ENCODE results near the gene DPP7. TPM values are rescaled to one million over a fixed set of nuclear protein-coding genes. Genes with fewer than 3 reads are reported as not detected.

The DPP7 gene
- total and polyA plus RNA-seq, 2 of the 4 experiments (the other 2 are of a cell fraction), result 14.9 to 76.4 TPM

DNA sequence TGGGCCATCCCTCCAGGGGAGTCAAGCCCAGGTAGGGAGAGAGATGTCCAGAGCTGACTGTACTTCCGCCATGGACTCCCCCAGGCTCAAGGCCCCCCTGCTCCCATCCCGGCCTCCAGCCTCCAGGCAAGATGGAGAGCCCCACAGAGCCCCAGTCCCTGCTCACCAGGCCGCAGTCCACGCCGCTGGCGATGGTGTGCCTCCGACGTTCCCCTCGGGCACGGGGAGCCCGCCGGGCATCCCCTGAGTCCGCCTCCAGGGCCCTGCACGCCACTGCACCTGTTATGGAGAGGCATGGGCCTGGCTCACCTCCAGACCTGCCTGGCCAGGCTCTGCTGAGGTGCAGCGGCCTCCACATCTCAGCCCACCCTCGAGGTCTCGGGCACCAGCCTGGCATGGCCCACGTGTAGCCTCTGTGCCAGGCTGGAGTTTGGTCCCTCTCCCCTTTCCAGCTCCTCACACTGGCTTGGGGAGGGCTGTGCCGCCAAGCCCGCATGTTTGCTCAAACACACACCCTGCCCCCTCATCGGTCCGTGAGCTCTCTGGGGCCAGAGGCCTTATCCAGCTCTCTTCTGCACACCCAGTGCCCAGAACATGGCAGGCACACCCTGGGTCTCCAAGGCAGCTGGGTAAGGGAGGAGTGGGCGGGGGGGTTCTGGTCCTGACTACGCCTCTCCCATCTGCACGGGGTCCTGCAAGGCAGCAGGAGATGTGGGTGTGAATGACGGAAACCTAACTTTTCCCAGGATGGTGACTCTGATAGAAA lies 48.3 kb downstream of the DPP7 start:
- Histone ChIP-seq H3K18ac (ENCODE audit: low read depth, low read length) (no peak overlapping the region), H4K8ac (ENCODE audit: low read depth in 2 of 2, low read length in 2 of 2) (no peak overlapping the region), H2AK9ac (replicated peaks; ENCODE audit: low read depth, low read length, poor library complexity) (no peak overlapping the region), H2BK5ac (ENCODE audit: low read depth, low read length, poor library complexity, severe bottlenecking) (no peak overlapping the region), H3K9ac (ENCODE audit: low read depth, low read length) (no peak overlapping the region), H3K27me3 (ENCODE audit: control insufficient read depth, insufficient read depth, low read length) (no peaks in the 10 kb centered on the region; the same call in 1 of the 2 replicates), H3K4me2 (ENCODE audit: low read depth, low read length) (no peak overlapping the region), H3K27ac (ENCODE audit: insufficient read depth, low read length) (no peak overlapping the region), H3K36me3 (ENCODE audit: control insufficient read depth, insufficient read depth, low read length) (no peaks in the 10 kb centered on the region), H2AK5ac (ENCODE audit: low read depth, low read length) (no peak overlapping the region), H3K79me1 (ENCODE audit: low read depth in 1 of 2, low read length in 2 of 2) (peaks cover 2 to 11% of the 10 kb centered on the region in 2 experiments), H3K9me1 (ENCODE audit: insufficient read depth, low read length) (no peaks in the 10 kb centered on the region), H4K20me1 (ENCODE audit: insufficient read depth, low read length) (no peaks in the 10 kb centered on the region), H2AFZ (replicated peaks; ENCODE audit: low read length, poor library complexity) (no peak overlapping the region), H4K91ac (ENCODE audit: insufficient read depth, low read depth, low read length) (no peak overlapping the region), H3K14ac (replicated peaks; ENCODE audit: low read depth, low read length) (no peak overlapping the region), H3K4ac (ENCODE audit: low read depth, low read length) (no peak overlapping the region), H3K9me3 (ENCODE audit: control insufficient read depth, insufficient read depth, low read length) (no peaks in the 10 kb centered on the region), H2BK15ac (ENCODE audit: low read depth, low read length) (no peak overlapping the region), H2BK120ac (ENCODE audit: low read depth, low read length) (no peak overlapping the region), H3K4me1 (ENCODE audit: control insufficient read depth, insufficient read depth, low read length) (peaks cover 3% of the 10 kb centered on the region; the same call in 1 of the 2 replicates), H2BK20ac (ENCODE audit: low read depth, low read length) (no peak overlapping the region), H3K4me3 (ENCODE audit: insufficient read depth, low read depth, low read length) (no peak overlapping the region), H4K5ac (ENCODE audit: low read depth, low read length) (no peak overlapping the region), H3K56ac (ENCODE audit: extremely low read depth, insufficient read depth, low read length) (no peak overlapping the region), H3K23ac (ENCODE audit: low read depth, low read length) (no peak overlapping the region)
- in situ Hi-C loops (cut with MboI; ENCODE audit: low sequenced_read_pairs) (no loop called here), dilution Hi-C loops (cut with HindIII; ENCODE audit: low sequenced_read_pairs, unreplicated experiment) (no loop called here), intact Hi-C loops (cut with micrococcal nuclease) (no loop called here)
- ChIA-PET CTCF (interaction anchor here (1.1 kb wide), 1 partner anchor 20 kb away, joined by 4 read pairs; no protein-coding TSS in a partner anchor), POLR2A (ENCODE audit: unreplicated experiment) (no interaction called here)
- DNase-seq, result no peak
- 91% methylated on average over 9 of the region's 26 CpGs; no CpG with 5 or more reads in 1 of the 2 experiments for WGBS, 2 experiments (ENCODE audit: extremely low coverage in 2 of 2, insufficient read length in 1 of 2)
- no TSS peak for BruUV-seq (replicated peaks)
- ATAC-seq (ENCODE audit: low read depth), result no peak
- TF ChIP-seq MAZ (IDR thresholded peaks at IDR 0.05; ENCODE audit: borderline replicate concordance, low read depth, low read length) (no peak), RAD21 (IDR thresholded peaks at IDR 0.05; ENCODE audit: low read length) (no peak), BHLHE40 (IDR thresholded peaks at IDR 0.05; ENCODE audit: low read depth, low read length) (no peak), SMC3 (IDR thresholded peaks at IDR 0.05; ENCODE audit: low read depth, low read length) (no peak), FOS (IDR thresholded peaks at IDR 0.05; ENCODE audit: low read depth, low read length) (no peak), CHD1 (IDR thresholded peaks at IDR 0.05; ENCODE audit: low read depth, low read length) (no peak), CEBPB (IDR thresholded peaks at IDR 0.05; ENCODE audit: low read depth, low read length) (no peak), MXI1 (IDR thresholded peaks at IDR 0.05; ENCODE audit: borderline replicate concordance, low read depth, low read length) (no peak), NFE2L2 (IDR thresholded peaks at IDR 0.05; ENCODE audit: low read depth, low read length) (no peak), MAFK (IDR thresholded peaks at IDR 0.05; ENCODE audit: low read depth, low read length) (no peak), POLR2A (IDR thresholded peaks at IDR 0.05; ENCODE audit: low read depth, low read length) (no peak)
- TF ChIP-seq, protein P1, sequence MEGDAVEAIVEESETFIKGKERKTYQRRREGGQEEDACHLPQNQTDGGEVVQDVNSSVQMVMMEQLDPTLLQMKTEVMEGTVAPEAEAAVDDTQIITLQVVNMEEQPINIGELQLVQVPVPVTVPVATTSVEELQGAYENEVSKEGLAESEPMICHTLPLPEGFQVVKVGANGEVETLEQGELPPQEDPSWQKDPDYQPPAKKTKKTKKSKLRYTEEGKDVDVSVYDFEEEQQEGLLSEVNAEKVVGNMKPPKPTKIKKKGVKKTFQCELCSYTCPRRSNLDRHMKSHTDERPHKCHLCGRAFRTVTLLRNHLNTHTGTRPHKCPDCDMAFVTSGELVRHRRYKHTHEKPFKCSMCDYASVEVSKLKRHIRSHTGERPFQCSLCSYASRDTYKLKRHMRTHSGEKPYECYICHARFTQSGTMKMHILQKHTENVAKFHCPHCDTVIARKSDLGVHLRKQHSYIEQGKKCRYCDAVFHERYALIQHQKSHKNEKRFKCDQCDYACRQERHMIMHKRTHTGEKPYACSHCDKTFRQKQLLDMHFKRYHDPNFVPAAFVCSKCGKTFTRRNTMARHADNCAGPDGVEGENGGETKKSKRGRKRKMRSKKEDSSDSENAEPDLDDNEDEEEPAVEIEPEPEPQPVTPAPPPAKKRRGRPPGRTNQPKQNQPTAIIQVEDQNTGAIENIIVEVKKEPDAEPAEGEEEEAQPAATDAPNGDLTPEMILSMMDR (conservative IDR thresholded peaks at IDR 0.05; ENCODE audit: low read depth, low read length), result no peak
- TF ChIP-seq, protein P2, sequence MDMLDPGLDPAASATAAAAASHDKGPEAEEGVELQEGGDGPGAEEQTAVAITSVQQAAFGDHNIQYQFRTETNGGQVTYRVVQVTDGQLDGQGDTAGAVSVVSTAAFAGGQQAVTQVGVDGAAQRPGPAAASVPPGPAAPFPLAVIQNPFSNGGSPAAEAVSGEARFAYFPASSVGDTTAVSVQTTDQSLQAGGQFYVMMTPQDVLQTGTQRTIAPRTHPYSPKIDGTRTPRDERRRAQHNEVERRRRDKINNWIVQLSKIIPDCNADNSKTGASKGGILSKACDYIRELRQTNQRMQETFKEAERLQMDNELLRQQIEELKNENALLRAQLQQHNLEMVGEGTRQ (IDR thresholded peaks at IDR 0.05; ENCODE audit: low read depth, low read length), result no peak

Data from IMR-90 (cell line).